A549 (cell line): ENCODE measurements around the gene MMP14. TPM values are rescaled to one million over a fixed set of nuclear protein-coding genes. Genes with fewer than 3 reads are reported as not detected.
A peak's percentile ranks its signal among the peaks of the same experiment; 100 is the strongest.

Experiments used
- ATAC-seq, 2 experiments: fragments of 200-7000 bp in 1 of 2; fragments of >200 bp in 1 of 2; cut with Nextera tagmentation in 1 of 2; cut with Tn5 transposase in 1 of 2; 3 replicates each; pipeline versions ENCODE4 v1.8.0 to v1.9.1; 2018 to 2020; ENCODE audit warnings: mild to moderate bottlenecking in 1 of 2, moderate library complexity in 1 of 2
- CTCF ChIA-PET: fragments of 300-600 bp; sonication (Branson Sonifier 250); formaldehyde crosslinking; extraction: SDS; loops from one replicate; lab custom pipeline; 2021; ENCODE audit warnings: antibody characterized with exemption, inconsistent platforms; lab: Yijun Ruan, JAX
- POLR2A ChIA-PET: fragments of 350-600 bp; formaldehyde crosslinking; extraction: SDS; loops from one replicate; lab custom pipeline; 2021; ENCODE audit warnings: antibody characterized with exemption, inconsistent platforms; lab: Yijun Ruan, JAX
- DNase-seq, 2 experiments: peaks; one replicate each; pipeline versions ENCODE4 v3.0.0 to v3.0.0-alpha.2; 2011 to 2016; ENCODE audit warnings: low read depth in 1 of 2, low spot score in 1 of 2
- FAIRE-seq: peaks from 2 replicates; lab custom pipeline; 2011; peaks lifted over from hg19 to GRCh38; lab: Jason Lieb, UNC
- H3K27ac ChIP-seq, 2 experiments: fragments of >200 bp; sonication (Bioruptor Twin); formaldehyde crosslinking; 3 replicates each; pipeline ENCODE4 v1.5.1; 2016 to 2017
- H3K4me1 ChIP-seq: fragments of >200 bp; sonication (Bioruptor Twin); formaldehyde crosslinking; 3 replicates; pipeline ENCODE4 v1.6.1; 2016
- H3K4me2 ChIP-seq: fragments of >200 bp; sonication (Bioruptor Twin); formaldehyde crosslinking; 3 replicates; pipeline ENCODE4 v1.6.1; 2016
- H3K4me3 ChIP-seq: fragments of >200 bp; sonication (Bioruptor Twin); formaldehyde crosslinking; 3 replicates; pipeline ENCODE4 v1.5.1; 2016
- H3K9me3 ChIP-seq: fragments of >200 bp; sonication (Bioruptor Twin); formaldehyde crosslinking; 3 replicates; pipeline ENCODE4 v1.6.1; 2016
- CHD2 ChIP-seq: fragments of 150-350 bp; IDR thresholded peaks from 2 replicates; pipeline ENCODE4 v1.6.1; 2014; ENCODE audit warnings: low read length; ENCODE audit not compliant: partially characterized antibody
- CTCF ChIP-seq: fragments of >200 bp; sonication (Bioruptor Twin); formaldehyde crosslinking; IDR thresholded peaks from 3 replicates; pipeline ENCODE4 v1.5.1; 2016
- EHMT2 ChIP-seq: fragments of 200-600 bp; sonication (generic); IDR thresholded peaks from 2 replicates; pipeline ENCODE4 v1.6.1; 2016; ENCODE audit warnings: antibody characterized with exemption, low read depth, mild to moderate bottlenecking, moderate library complexity
- EP300 ChIP-seq, 2 experiments: fragments of >200 bp; sonication (Bioruptor Twin); formaldehyde crosslinking; IDR thresholded peaks; 2 replicates in 1 of 2; 3 replicates in 1 of 2; pipeline ENCODE4 v1.6.1; 2016 to 2017
- ESRRA ChIP-seq: fragments of 150-350 bp; IDR thresholded peaks from 2 replicates; pipeline ENCODE4 v1.6.1; 2014; ENCODE audit warnings: mild to moderate bottlenecking, low read length, borderline replicate concordance
- FOXS1 ChIP-seq: fragments of 250-450 bp; sonication (Bioruptor Pico); IDR thresholded peaks from 2 replicates; pipeline ENCODE4 v1.5.0; 2020; ENCODE audit warnings: mild to moderate bottlenecking, moderate library complexity
- HEYL ChIP-seq: fragments of 250-450 bp; sonication (Bioruptor Pico); IDR thresholded peaks from 2 replicates; pipeline ENCODE4 v1.8.0; 2021; ENCODE audit warnings: mild to moderate bottlenecking, moderate library complexity
- HOXA7 ChIP-seq: fragments of 250-450 bp; sonication (Bioruptor Pico); IDR thresholded peaks from 2 replicates; pipeline ENCODE4 v1.5.0; 2020; ENCODE audit warnings: mild to moderate bottlenecking, moderate library complexity
- HOXB13 ChIP-seq: fragments of 250-450 bp; sonication (Bioruptor Pico); IDR thresholded peaks from 2 replicates; pipeline ENCODE4 v1.5.0; 2020; ENCODE audit warnings: low read depth, mild to moderate bottlenecking, moderate library complexity
- KDM1A ChIP-seq: fragments of 200-600 bp; sonication (generic); IDR thresholded peaks from 2 replicates; pipeline ENCODE4 v1.6.1; 2016; ENCODE audit warnings: low read depth, mild to moderate bottlenecking
- KDM5A ChIP-seq: fragments of 200-600 bp; sonication (generic); IDR thresholded peaks from 2 replicates; pipeline ENCODE4 v1.6.1; 2016; ENCODE audit warnings: antibody characterized with exemption, mild to moderate bottlenecking
- NFE2L2 ChIP-seq: fragments of 150-350 bp; conservative IDR thresholded peaks from 2 replicates; pipeline ENCODE4 v1.6.1; 2014; ENCODE audit warnings: low read length
- POLR2A ChIP-seq: IDR thresholded peaks from 2 replicates; pipeline ENCODE4 v1.6.1; 2012; ENCODE audit warnings: mild to moderate bottlenecking, low read length
- RAD21 ChIP-seq, 2 experiments: fragments of >200 bp in 1 of 2; sonication (Bioruptor Twin) in 1 of 2; formaldehyde crosslinking in 1 of 2; IDR thresholded peaks in 1 of 2; conservative IDR thresholded peaks in 1 of 2; 2 replicates in 1 of 2; 3 replicates in 1 of 2; pipeline ENCODE4 v1.6.1; 2012 to 2018; ENCODE audit warnings: inconsistent platforms in 1 of 2
- RARB ChIP-seq: fragments of 250-450 bp; sonication (Bioruptor Pico); IDR thresholded peaks from 2 replicates; pipeline ENCODE4 v1.8.0; 2021; ENCODE audit warnings: mild to moderate bottlenecking, moderate library complexity
- RNF2 ChIP-seq: fragments of 200-600 bp; sonication (generic); IDR thresholded peaks from 2 replicates; pipeline ENCODE4 v1.6.1; 2016; ENCODE audit warnings: low read depth, mild to moderate bottlenecking, antibody characterized with exemption, moderate library complexity, borderline replicate concordance
- TFCP2L1 ChIP-seq: fragments of 250-450 bp; sonication (Bioruptor Pico); IDR thresholded peaks from 2 replicates; pipeline ENCODE4 v1.5.0; 2021; ENCODE audit warnings: mild to moderate bottlenecking
- TP53 ChIP-seq: fragments of 250-450 bp; sonication (Bioruptor Pico); IDR thresholded peaks from 2 replicates; pipeline ENCODE4 v1.5.0; 2021; ENCODE audit warnings: mild to moderate bottlenecking, moderate library complexity
- ZFP36 ChIP-seq: fragments of 450-650 bp; IDR thresholded peaks from 2 replicates; pipeline ENCODE4 v1.6.1; 2014; ENCODE audit warnings: borderline replicate concordance; ENCODE audit not compliant: partially characterized antibody
- ZSCAN20 ChIP-seq: fragments of 250-450 bp; sonication (Bioruptor Pico); IDR thresholded peaks from 2 replicates; pipeline ENCODE4 v1.8.0; 2022; ENCODE audit warnings: mild to moderate bottlenecking, moderate library complexity
- WGBS: methylation state at CpG from one replicate; pipeline ENCODE4 v1.1.6; 2017; ENCODE audit errors: missing lambda C conversion rate; 5-methylcytosine and 5-hydroxymethylcytosine counted together
- polyA minus RNA-seq: library from RNA; depleted of rRNA, polyadenylated mRNA; stranded (reverse); fragments of >200 nt; gene quantifications from 2 replicates; pipeline ENCODE4 v1.2.3, GENCODE V29; 2011; rRNA and poly(A)+ RNA removed
- polyA plus RNA-seq, 4 experiments: library from polyadenylated mRNA; depleted of rRNA in 3 of 4; stranded (reverse); fragments of >200 nt; fragmentation: RNase III in 1 of 4; extraction: RNeasy Plus Mini Kit Qiagen cat#74134 plus additional on column Dnase treatment in 1 of 4; gene quantifications; 2 replicates in 3 of 4; 3 replicates in 1 of 4; pipeline ENCODE4 v1.2.3, GENCODE V29; 2011 to 2017
- TF ChIP-seq, protein P1 (sequence below): fragments of >200 bp; sonication (Bioruptor Twin); formaldehyde crosslinking; IDR thresholded peaks from 2 replicates; pipeline ENCODE4 v1.6.1; 2016

Gene MMP14
- polyA plus RNA-seq (2011; rRNA removed) (1.9 and 2.5 TPM in 2 replicates), polyA plus RNA-seq (2017; fragmentation: RNase III; extraction: RNeasy Plus Mini Kit Qiagen cat#74134 plus additional on column Dnase treatment) (1.1 to 2.0 TPM (median 1.5 TPM) in 3 replicates), polyA minus RNA-seq (1.7 and 2.3 TPM in 2 replicates)
- polyA plus RNA-seq (2012; cell fraction: cytosol; rRNA removed) = 1.9 TPM in 2 replicates
- 13.2 and 13.8 TPM in 2 replicates for polyA plus RNA-seq (2012; cell fraction: nucleus; rRNA removed)

- Histone ChIP-seq H3K4me3 (0 out of 3 replicates have a peak within 1 kb of the TSS, but pooled peaks have one; percentile 18), H3K27ac (peak within 1 kb of the TSS in 1 of 2 experiments; percentile 38; a peak in 1 of 6 replicates), H3K4me1 (no peaks in the 10 kb centered on the region), H3K4me2 (peak within 1 kb of the TSS; percentile 38; the same call in 2 of the 3 replicates), H3K9me3 (no peaks in the 10 kb centered on the region)
- DNase-seq = no peak
- ChIA-PET CTCF (interaction anchor here (1.2 to 14.1 kb wide), 5 partner anchors 14 to 276 kb away, joined by 3 to 195 read pairs (median 7); no protein-coding TSS in a partner anchor), POLR2A (no interaction called here)
- 75% methylated on average over 46 of the region's 46 CpGs for WGBS
- ATAC-seq = no peak
- no peak for FAIRE-seq
- TF ChIP-seq RAD21 (conservative IDR thresholded peaks at IDR 0.05 in 1 of 2, IDR thresholded peaks at IDR 0.05 in 1 of 2) (no peak), NFE2L2 (no peak)
Observed at GRCh38 chr14:22836301-22837113, at the start of gene MMP14. Gene MMP14 (plus strand): TSS chr14:22836585. CDS start chr14:22836818, 233 bp downstream.

- ATAC-seq (no peak), FAIRE-seq (no peak), DNase-seq (no peak)
- H3K27ac ChIP-seq = no peak overlapping the region
- TF ChIP-seq FOXS1 (CRISPR knock-in tag) = no peak
- no peak for TF ChIP-seq ZSCAN20 (CRISPR knock-in tag)
- no peak for TF ChIP-seq HOXB13
- no peak for TF ChIP-seq KDM5A
- TF ChIP-seq EHMT2 = no peak
- no peak for TF ChIP-seq RARB (CRISPR knock-in tag)
- no peak for TF ChIP-seq CHD2
- TF ChIP-seq ZFP36 = no peak
- TF ChIP-seq HOXA7 (CRISPR knock-in tag) = no peak
- TF ChIP-seq EP300 (IDR thresholded peaks at IDR 0.05) = no peak
- no peak for TF ChIP-seq POLR2A
- no peak for TF ChIP-seq CTCF
- TF ChIP-seq KDM1A = no peak
- TF ChIP-seq TFCP2L1 = no peak
- no peak for TF ChIP-seq RNF2
- 76% methylated on average over 4 of the region's 4 CpGs for WGBS
- no peak overlapping the region for H3K4me3 ChIP-seq
- no peak overlapping the region for H3K4me2 ChIP-seq
- POLR2A ChIA-PET = interaction anchor here (0.6 kb wide), 1 partner anchor 101 kb away, joined by 3 read pairs; no protein-coding TSS in a partner anchor
- H3K4me1 ChIP-seq = peaks cover 25% of the 10 kb centered on the region; the same call in 2 of the 3 replicates
- H3K9me3 ChIP-seq = no peaks in the 10 kb centered on the region
- CTCF ChIA-PET = interaction anchor here (1.6 kb wide), 1 partner anchor 230 kb away, joined by 5 read pairs; no protein-coding TSS in a partner anchor
Observed at GRCh38 chr14:22786685-22787084, 49.7 kb upstream of the MMP14 start.

DNA sequence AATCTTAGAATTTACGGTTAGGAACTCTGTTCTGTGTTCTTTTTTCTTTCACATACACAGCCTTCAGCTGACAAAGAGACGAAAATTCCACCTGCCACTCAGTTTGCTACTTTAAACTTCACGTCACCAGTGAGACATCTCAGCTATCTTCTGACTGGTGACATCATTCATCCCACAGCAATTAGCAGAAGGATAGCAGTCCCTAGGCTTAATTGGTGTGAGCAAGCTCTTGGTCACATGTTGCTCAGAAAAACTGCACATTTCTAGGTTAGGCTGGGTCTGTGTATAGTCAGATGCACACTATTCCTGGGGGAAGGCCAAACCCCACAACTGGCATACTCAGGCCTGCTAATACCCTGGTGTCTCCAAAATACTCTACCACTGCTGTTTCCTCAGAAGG, 45.1 kb upstream of the MMP14 start:
- TF ChIP-seq HOXA7 (CRISPR knock-in tag) (no peak), HEYL (no peak), ESRRA (no peak), EHMT2 (no peak), TP53 (CRISPR knock-in tag) (no peak)
- TF ChIP-seq, protein P1, sequence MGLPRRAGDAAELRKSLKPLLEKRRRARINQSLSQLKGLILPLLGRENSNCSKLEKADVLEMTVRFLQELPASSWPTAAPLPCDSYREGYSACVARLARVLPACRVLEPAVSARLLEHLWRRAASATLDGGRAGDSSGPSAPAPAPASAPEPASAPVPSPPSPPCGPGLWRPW = no peak
- ChIA-PET CTCF (interaction anchor here (0.7 to 2.6 kb wide), 7 partner anchors 10 to 221 kb away, joined by 3 to 8 read pairs (median 4); no protein-coding TSS in a partner anchor), POLR2A (interaction anchor here (1.0 kb wide), 1 partner anchor 17 kb away, joined by 3 read pairs; no protein-coding TSS in a partner anchor)
- ATAC-seq (peak; percentile 24 to 34; a peak in 3 of 6 replicates), FAIRE-seq (no peak), DNase-seq (no peak)
- no peak overlapping the region for H3K4me2 ChIP-seq
- H3K27ac ChIP-seq = no peak overlapping the region
- 65% methylated on average over 3 of the region's 3 CpGs for WGBS
- no peaks in the 10 kb centered on the region for H3K9me3 ChIP-seq
- no peak overlapping the region for H3K4me3 ChIP-seq
- H3K4me1 ChIP-seq = peaks cover 25% of the 10 kb centered on the region
